GM19035 (cell line): ENCODE results near the gene LCMT1.

Experiments
- ATAC-seq: cut with Tn5 transposase; IDR thresholded peaks from one replicate; pipeline ENCODE4 v1.9.1; 2021; ENCODE audit not compliant: unreplicated experiment

The LCMT1 gene

GRCh38 chr16:25192096-25192495 lies 80.6 kb downstream of the LCMT1 start:
- no peak for ATAC-seq

- ATAC-seq, result no peak
Measured at GRCh38 chr16:25194273-25194878, 82.8 kb downstream of the LCMT1 start.

- ATAC-seq, result no peak
Measured at GRCh38 chr16:25198021-25198420, 86.5 kb downstream of the LCMT1 start.

DNA sequence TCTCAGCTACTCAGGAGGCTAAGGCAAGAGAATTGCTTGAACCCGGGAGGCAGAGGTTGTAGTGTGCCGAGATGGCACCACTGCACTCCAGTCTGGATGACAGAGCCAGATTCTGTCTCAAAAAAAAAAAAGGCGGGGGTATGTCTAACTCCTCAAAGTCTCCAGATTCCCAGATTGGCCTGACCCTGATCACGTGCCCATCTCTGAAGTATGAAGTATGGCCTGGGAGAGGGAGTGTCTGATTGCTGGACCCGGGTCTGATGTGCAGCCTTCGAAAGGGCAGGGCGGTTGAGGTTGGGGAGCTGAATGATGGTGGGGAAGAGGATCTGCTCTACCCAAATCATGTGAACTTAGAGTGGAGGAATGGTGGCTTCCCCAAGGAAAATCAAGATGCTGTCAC lies 87.9 kb downstream of the LCMT1 start:
- no peak for ATAC-seq

GRCh38 chr16:25210758-25211157 lies 99.2 kb downstream of the LCMT1 start:
- ATAC-seq, result no peak

- no peak for ATAC-seq
Measured at GRCh38 chr16:25212636-25213035, 101.1 kb downstream of the LCMT1 start.

- ATAC-seq, result no peak
Measured at GRCh38 chr16:25213709-25214397, 102.3 kb downstream of the LCMT1 start.

GRCh38 chr16:25217112-25217511 lies 105.6 kb downstream of the LCMT1 start:
- no peak for ATAC-seq

GRCh38 chr16:25217921-25218320 lies 106.4 kb downstream of the LCMT1 start:
- no peak for ATAC-seq

- no peak for ATAC-seq
Measured at GRCh38 chr16:25219070-25219737, 107.7 kb downstream of the LCMT1 start.

DNA sequence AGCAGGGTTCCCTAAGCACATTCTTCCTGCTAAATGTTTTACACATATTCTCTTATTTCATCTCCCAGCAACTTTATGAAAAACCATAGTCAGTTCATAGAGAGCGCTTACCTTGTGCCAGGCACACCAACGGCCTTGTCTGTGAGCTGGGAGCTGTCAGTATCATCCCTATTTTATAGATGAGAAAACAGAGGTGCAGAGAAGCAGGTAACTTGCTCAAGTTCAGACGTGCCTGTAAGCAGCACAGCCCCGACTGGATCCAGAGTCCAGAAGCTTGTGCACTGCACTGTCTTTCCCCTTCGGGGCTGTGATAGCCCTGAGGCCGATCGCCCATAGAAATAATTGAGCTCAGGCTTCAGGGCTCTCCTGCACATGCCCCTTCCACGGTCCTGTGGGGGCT lies 111.4 kb downstream of the LCMT1 start:
- no peak for ATAC-seq

GRCh38 chr16:25223964-25224363 lies 112.4 kb downstream of the LCMT1 start:
- no peak for ATAC-seq

DNA sequence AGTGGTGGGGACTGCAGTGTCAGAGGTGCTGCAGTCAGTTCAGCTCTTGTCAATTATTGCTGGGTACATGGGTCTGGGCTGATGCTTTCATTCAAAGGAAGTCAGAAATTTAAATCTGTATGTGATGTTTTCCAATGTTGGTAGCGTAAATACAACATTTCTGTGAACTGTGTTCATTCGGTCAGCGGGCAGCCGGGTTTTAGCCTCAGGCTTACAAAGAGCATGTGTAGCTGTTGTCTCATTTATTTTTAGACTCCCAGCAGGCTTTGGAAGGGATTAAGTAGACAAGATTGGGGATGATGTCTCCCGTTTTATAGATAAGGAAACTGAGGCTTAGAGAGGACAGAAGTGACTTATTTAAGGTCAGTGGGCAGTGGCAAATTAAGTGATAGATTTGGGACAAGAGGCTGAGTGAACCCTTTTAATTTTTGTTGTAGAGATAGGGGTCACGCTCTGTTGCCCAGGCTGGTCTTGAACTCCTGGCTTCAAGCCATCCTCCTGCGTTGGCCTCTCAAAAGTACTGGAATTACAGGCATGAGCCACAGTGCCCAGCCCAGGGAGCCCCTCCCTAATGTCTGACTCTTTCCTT lies 113.3 kb downstream of the LCMT1 start:
- ATAC-seq, result no peak
